Ishikawa (cell line): ENCODE measurements around the gene ABLIM2.

Source experiments
- CEBPB ChIP-seq: IDR thresholded peaks from 2 replicates; pipeline ENCODE4 v1.6.1; 2012
- EGR1 ChIP-seq: IDR thresholded peaks from 2 replicates; pipeline ENCODE4 v1.6.1; 2012
- EP300 ChIP-seq: IDR thresholded peaks from 2 replicates; pipeline ENCODE4 v1.6.1; 2012; ENCODE audit warnings: borderline replicate concordance
- RAD21 ChIP-seq: IDR thresholded peaks from 2 replicates; pipeline ENCODE4 v1.6.1; 2012; ENCODE audit warnings: low read depth
- REST ChIP-seq: IDR thresholded peaks from 2 replicates; pipeline ENCODE4 v1.6.1; 2012; ENCODE audit warnings: low read depth, mild to moderate bottlenecking
- TAF1 ChIP-seq: IDR thresholded peaks from 2 replicates; pipeline ENCODE4 v1.6.1; 2012; ENCODE audit warnings: low read depth, mild to moderate bottlenecking
- TCF12 ChIP-seq: IDR thresholded peaks from 2 replicates; pipeline ENCODE4 v1.6.1; 2012; ENCODE audit warnings: low read depth
- YY1 ChIP-seq: IDR thresholded peaks from 2 replicates; pipeline ENCODE4 v1.6.1; 2012; ENCODE audit warnings: low read depth

- no peak for TF ChIP-seq TAF1
- TF ChIP-seq RAD21, result no peak
- no peak for TF ChIP-seq CEBPB
- TF ChIP-seq EP300, result no peak
- TF ChIP-seq EGR1, result no peak
- no peak for TF ChIP-seq YY1
- no peak for TF ChIP-seq REST
- TF ChIP-seq TCF12, result no peak
These were observed 192.1 kb downstream of the ABLIM2 start for GRCh38 chr4:7966281-7967062.
